HepG2 (cell line): Measurements from ENCODE around the gene ENDOD1. TPM values are rescaled to one million over a fixed set of nuclear protein-coding genes. Genes with fewer than 3 reads are reported as not detected.

Experiments used
- ARHGAP35 ChIP-seq: sonication (generic); formaldehyde crosslinking; IDR thresholded peaks from 2 replicates; pipeline ENCODE4 v1.9.0; 2022; ENCODE audit warnings: mild to moderate bottlenecking, inconsistent platforms, moderate library complexity, missing genetic modification reagents, borderline replicate concordance
- FLYWCH1 ChIP-seq: sonication (generic); formaldehyde crosslinking; IDR thresholded peaks from 2 replicates; pipeline ENCODE4 v1.8.1; 2023; ENCODE audit warnings: mild to moderate bottlenecking, missing genetic modification reagents
- HDAC6 ChIP-seq: fragments of 200-600 bp; sonication (generic); IDR thresholded peaks from 2 replicates; pipeline ENCODE4 v1.7.0; 2017; ENCODE audit warnings: mild to moderate bottlenecking, antibody characterized with exemption, low read length, low read depth
- HOXA3 ChIP-seq: sonication (generic); formaldehyde crosslinking; IDR thresholded peaks from 2 replicates; pipeline ENCODE4 v1.5.0; 2020; ENCODE audit warnings: missing genetic modification reagents
- KAT7 ChIP-seq: IDR thresholded peaks from 2 replicates; pipeline ENCODE4 v1.6.1; 2018; ENCODE audit warnings: borderline replicate concordance, missing compliant biosample characterization
- REXO4 ChIP-seq: sonication (generic); formaldehyde crosslinking; IDR thresholded peaks from 2 replicates; pipeline ENCODE4 v1.8.0; 2022; ENCODE audit warnings: missing genetic modification reagents, mild to moderate bottlenecking, borderline replicate concordance
- SALL1 ChIP-seq: sonication (generic); formaldehyde crosslinking; IDR thresholded peaks from 2 replicates; pipeline ENCODE4 v1.8.0; 2022; ENCODE audit warnings: mild to moderate bottlenecking, missing genetic modification reagents
- SALL2 ChIP-seq: sonication (generic); formaldehyde crosslinking; IDR thresholded peaks from 2 replicates; pipeline ENCODE4 v1.8.1; 2023; ENCODE audit warnings: mild to moderate bottlenecking, missing genetic modification reagents, inconsistent platforms
- ZFYVE20 ChIP-seq: sonication (generic); formaldehyde crosslinking; IDR thresholded peaks from 2 replicates; pipeline ENCODE4 v1.8.0; 2023; ENCODE audit warnings: low read depth, mild to moderate bottlenecking, moderate library complexity, missing genetic modification reagents, borderline replicate concordance
- ZKSCAN1 ChIP-seq: fragments of 150-350 bp; IDR thresholded peaks from 2 replicates; pipeline ENCODE4 v1.6.1; 2014; ENCODE audit warnings: low read length
- ZNF331 ChIP-seq: sonication (generic); formaldehyde crosslinking; IDR thresholded peaks from 2 replicates; pipeline ENCODE4 v1.4.0; 2020; ENCODE audit warnings: missing genetic modification reagents
- ZNF530 ChIP-seq: sonication (generic); formaldehyde crosslinking; IDR thresholded peaks from 2 replicates; pipeline ENCODE4 v1.5.0; 2020; ENCODE audit warnings: low read depth, mild to moderate bottlenecking, missing genetic modification reagents
- ZNF629 ChIP-seq: sonication (generic); formaldehyde crosslinking; conservative IDR thresholded peaks from 2 replicates; pipeline ENCODE4 v1.5.0; 2020; ENCODE audit warnings: missing genetic modification reagents
- ZNF678 ChIP-seq: sonication (generic); formaldehyde crosslinking; IDR thresholded peaks from 2 replicates; pipeline ENCODE4 v1.4.0; 2020; ENCODE audit warnings: mild to moderate bottlenecking, missing genetic modification reagents
- ZNF788 ChIP-seq: sonication (generic); formaldehyde crosslinking; IDR thresholded peaks from 2 replicates; pipeline ENCODE4 v1.5.0; 2020; ENCODE audit warnings: mild to moderate bottlenecking, missing genetic modification reagents, borderline replicate concordance
- ZNF878 ChIP-seq: sonication (generic); formaldehyde crosslinking; IDR thresholded peaks from 2 replicates; pipeline ENCODE4 v1.8.1; 2023; ENCODE audit warnings: mild to moderate bottlenecking, missing genetic modification reagents, moderate library complexity
- ZNF883 ChIP-seq: sonication (generic); formaldehyde crosslinking; IDR thresholded peaks from 2 replicates; pipeline ENCODE4 v1.5.1; 2020; ENCODE audit warnings: mild to moderate bottlenecking, missing genetic modification reagents; ENCODE audit errors: not compliant biosample characterization
- ZSCAN31 ChIP-seq: sonication (generic); formaldehyde crosslinking; IDR thresholded peaks from 2 replicates; pipeline ENCODE4 v1.5.0; 2020; ENCODE audit warnings: low read depth, mild to moderate bottlenecking, missing genetic modification reagents
- polyA plus RNA-seq, 8 experiments: library from polyadenylated mRNA; depleted of rRNA in 3 of 8; stranded (reverse) in 7 of 8; unstranded in 1 of 8; fragments of >200 nt; fragmentation: Illumina TruSeq in 4 of 8; extraction: Trizol in 4 of 8; gene quantifications; 2 replicates each; pipeline versions ENCODE4 v1.2.1 to v1.2.3, GENCODE V29; 2011 to 2016; ENCODE audit warnings: low read depth in 4 of 8, missing spikeins in 1 of 8, mixed read lengths in 1 of 8; ENCODE audit not compliant: insufficient read depth in 1 of 8
- total RNA-seq, 5 experiments: library from RNA; depleted of rRNA; stranded (reverse); fragments of >200 nt; fragmentation: Illumina TruSeq; extraction: Trizol; gene quantifications; 2 replicates each; pipeline ENCODE4 v1.2.3, GENCODE V29; 2016; ENCODE audit warnings: low read depth in 1 of 5
- TF ChIP-seq, protein P1 (sequence below), 2 experiments: fragments of 450-650 bp in 1 of 2; sonication (generic) in 1 of 2; formaldehyde crosslinking; IDR thresholded peaks; 2 replicates each; pipeline versions ENCODE4 v1.5.0 to v1.8.0; 2020 to 2022; ENCODE audit warnings: mild to moderate bottlenecking in 1 of 2, missing genetic modification reagents in 1 of 2
- TF ChIP-seq, protein P2 (sequence below): sonication (generic); formaldehyde crosslinking; IDR thresholded peaks from 2 replicates; pipeline ENCODE4 v1.4.0; 2020; ENCODE audit warnings: missing genetic modification reagents
- TF ChIP-seq, protein P3 (sequence below): sonication (generic); formaldehyde crosslinking; IDR thresholded peaks from 2 replicates; pipeline ENCODE4 v1.5.1; 2020; ENCODE audit warnings: mild to moderate bottlenecking, missing genetic modification reagents, borderline replicate concordance
- TF ChIP-seq, protein P4 (sequence below): fragments of 450-650 bp; IDR thresholded peaks from 2 replicates; pipeline ENCODE4 v1.6.1; 2017; ENCODE audit warnings: mild to moderate bottlenecking

ENDOD1 gene
- total and polyA plus RNA-seq, 2 of the 13 experiments (the other 11 are each of a cell fraction or from before 2014, with no cell fraction given), result 2.0 to 6.8 TPM

DNA sequence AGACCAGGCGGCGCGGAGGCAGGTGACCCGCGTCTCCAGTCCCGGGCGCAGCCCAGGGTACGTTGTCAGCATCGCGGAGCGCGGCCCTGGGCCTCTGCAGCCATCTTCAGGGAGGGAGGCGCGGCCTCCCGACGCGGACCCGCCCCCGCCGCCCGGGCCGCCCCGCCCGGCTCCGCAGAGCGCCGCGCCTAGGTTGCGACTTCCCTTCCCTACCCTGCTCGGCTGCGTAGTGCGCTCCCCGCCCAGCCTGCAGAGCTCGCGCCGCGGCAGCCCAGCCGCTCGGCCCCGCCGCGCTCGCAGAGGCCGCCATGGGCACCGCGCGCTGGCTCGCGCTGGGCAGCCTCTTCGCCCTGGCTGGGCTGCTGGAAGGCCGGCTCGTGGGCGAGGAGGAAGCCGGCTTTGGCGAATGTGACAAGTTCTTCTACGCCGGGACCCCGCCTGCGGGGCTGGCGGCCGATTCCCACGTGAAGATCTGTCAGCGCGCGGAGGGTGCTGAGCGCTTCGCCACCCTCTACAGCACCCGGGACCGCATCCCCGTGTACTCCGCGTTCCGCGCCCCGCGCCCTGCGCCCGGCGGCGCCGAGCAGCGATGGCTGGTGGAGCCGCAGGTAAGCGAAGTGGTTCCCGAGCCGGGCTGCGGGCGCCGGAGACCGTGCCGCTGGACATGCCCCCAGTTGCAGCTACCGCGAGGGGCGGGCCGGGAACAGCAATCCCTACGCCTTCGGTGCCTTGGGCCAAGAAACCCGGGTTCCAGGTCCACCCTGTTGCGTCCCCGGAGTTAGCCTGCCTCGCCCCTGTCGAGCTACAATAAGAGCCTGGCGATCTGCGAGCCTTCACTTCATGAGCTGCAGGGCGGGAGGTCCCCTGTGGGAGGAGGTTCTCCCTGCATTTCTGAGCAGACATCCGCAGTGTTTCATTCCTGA is at the start of gene ENDOD1 (continued):
- TF ChIP-seq, protein P1, sequence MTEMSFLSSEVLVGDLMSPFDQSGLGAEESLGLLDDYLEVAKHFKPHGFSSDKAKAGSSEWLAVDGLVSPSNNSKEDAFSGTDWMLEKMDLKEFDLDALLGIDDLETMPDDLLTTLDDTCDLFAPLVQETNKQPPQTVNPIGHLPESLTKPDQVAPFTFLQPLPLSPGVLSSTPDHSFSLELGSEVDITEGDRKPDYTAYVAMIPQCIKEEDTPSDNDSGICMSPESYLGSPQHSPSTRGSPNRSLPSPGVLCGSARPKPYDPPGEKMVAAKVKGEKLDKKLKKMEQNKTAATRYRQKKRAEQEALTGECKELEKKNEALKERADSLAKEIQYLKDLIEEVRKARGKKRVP (CRISPR knock-in tag; IDR thresholded peaks at IDR 0.05), result no peak
- TF ChIP-seq ZNF788 (CRISPR knock-in tag), result no peak
- TF ChIP-seq ZKSCAN1, result no peak
- no peak for TF ChIP-seq KAT7 (CRISPR knock-in tag)
- TF ChIP-seq FLYWCH1 (CRISPR knock-in tag), result no peak
- TF ChIP-seq ARHGAP35 (CRISPR knock-in tag), result no peak
- TF ChIP-seq SALL1 (CRISPR knock-in tag), result peak; percentile 27; the same call in 1 of the 2 replicates
- TF ChIP-seq SALL2, result no peak
- TF ChIP-seq ZNF530 (CRISPR knock-in tag), result no peak
- TF ChIP-seq, protein P2, sequence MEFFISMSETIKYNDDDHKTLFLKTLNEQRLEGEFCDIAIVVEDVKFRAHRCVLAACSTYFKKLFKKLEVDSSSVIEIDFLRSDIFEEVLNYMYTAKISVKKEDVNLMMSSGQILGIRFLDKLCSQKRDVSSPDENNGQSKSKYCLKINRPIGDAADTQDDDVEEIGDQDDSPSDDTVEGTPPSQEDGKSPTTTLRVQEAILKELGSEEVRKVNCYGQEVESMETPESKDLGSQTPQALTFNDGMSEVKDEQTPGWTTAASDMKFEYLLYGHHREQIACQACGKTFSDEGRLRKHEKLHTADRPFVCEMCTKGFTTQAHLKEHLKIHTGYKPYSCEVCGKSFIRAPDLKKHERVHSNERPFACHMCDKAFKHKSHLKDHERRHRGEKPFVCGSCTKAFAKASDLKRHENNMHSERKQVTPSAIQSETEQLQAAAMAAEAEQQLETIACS (CRISPR knock-in tag), result no peak; the same call in 1 of the 2 replicates
- no peak for TF ChIP-seq ZNF883 (CRISPR knock-in tag)
- TF ChIP-seq, protein P3, sequence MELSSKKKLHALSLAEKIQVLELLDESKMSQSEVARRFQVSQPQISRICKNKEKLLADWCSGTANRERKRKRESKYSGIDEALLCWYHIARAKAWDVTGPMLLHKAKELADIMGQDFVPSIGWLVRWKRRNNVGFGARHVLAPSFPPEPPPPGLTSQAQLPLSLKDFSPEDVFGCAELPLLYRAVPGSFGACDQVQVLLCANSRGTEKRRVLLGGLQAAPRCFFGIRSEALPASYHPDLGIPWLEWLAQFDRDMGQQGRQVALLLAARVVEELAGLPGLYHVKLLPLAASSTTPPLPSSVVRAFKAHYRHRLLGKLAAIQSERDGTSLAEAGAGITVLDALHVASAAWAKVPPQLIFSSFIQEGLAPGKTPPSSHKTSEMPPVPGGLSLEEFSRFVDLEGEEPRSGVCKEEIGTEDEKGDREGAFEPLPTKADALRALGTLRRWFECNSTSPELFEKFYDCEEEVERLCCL (CRISPR knock-in tag), result no peak
- no peak for TF ChIP-seq ZFYVE20 (CRISPR knock-in tag)
- no peak for TF ChIP-seq HDAC6
- TF ChIP-seq REXO4 (CRISPR knock-in tag), result no peak
- peak; percentile 36; the same call in 1 of the 2 replicates for TF ChIP-seq HOXA3 (CRISPR knock-in tag)
- no peak for TF ChIP-seq ZNF878
- TF ChIP-seq, protein P4, sequence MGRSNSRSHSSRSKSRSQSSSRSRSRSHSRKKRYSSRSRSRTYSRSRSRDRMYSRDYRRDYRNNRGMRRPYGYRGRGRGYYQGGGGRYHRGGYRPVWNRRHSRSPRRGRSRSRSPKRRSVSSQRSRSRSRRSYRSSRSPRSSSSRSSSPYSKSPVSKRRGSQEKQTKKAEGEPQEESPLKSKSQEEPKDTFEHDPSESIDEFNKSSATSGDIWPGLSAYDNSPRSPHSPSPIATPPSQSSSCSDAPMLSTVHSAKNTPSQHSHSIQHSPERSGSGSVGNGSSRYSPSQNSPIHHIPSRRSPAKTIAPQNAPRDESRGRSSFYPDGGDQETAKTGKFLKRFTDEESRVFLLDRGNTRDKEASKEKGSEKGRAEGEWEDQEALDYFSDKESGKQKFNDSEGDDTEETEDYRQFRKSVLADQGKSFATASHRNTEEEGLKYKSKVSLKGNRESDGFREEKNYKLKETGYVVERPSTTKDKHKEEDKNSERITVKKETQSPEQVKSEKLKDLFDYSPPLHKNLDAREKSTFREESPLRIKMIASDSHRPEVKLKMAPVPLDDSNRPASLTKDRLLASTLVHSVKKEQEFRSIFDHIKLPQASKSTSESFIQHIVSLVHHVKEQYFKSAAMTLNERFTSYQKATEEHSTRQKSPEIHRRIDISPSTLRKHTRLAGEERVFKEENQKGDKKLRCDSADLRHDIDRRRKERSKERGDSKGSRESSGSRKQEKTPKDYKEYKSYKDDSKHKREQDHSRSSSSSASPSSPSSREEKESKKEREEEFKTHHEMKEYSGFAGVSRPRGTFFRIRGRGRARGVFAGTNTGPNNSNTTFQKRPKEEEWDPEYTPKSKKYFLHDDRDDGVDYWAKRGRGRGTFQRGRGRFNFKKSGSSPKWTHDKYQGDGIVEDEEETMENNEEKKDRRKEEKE, result no peak
- no peak for TF ChIP-seq ZNF331 (CRISPR knock-in tag)
- no peak for TF ChIP-seq ZNF678 (CRISPR knock-in tag)
- TF ChIP-seq ZNF629, result no peak
- 0 out of 2 replicates have a peak, but pooled peaks have one; percentile 22 for TF ChIP-seq ZSCAN31 (CRISPR knock-in tag)
